Measurements from ENCODE around the gene EYA2. TPM values are rescaled to one million over a fixed set of nuclear protein-coding genes. Genes with fewer than 3 reads are reported as not detected.

EYA2 gene
- total and polyA plus RNA-seq, 2 of the 4 experiments (the other 2 are of a cell fraction): 2.3 to 5.4 TPM

DNA sequence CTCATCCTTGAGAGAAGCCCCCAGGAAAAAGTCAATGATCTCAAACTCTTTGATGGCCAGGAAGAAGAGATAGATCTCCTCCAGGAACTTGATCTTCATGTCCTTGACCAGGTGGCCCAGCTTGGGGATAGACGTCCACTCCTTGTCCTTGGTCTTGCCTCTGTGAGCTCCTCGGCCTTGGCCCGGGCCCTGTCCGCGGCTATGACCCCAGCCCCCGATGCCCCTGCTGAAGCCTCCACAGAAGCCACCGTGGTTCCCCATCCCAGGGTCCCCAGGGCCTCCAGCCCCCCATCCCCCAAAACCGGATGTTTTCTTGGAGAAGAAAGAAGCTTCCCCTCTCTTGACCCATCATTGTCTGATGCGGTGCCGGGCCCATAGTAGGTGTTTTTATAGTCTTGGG lies 266.8 kb downstream of the EYA2 start:
- no peak for DNase-seq
- no peaks in the 10 kb centered on the region for H3K79me1 ChIP-seq (ENCODE audit: low read depth in 1 of 2, low read length in 2 of 2)
- no peak overlapping the region for H2AFZ ChIP-seq (replicated peaks; ENCODE audit: low read length, poor library complexity)
- H3K9me1 ChIP-seq (ENCODE audit: insufficient read depth, low read length): 0 out of 2 replicates have a peak, but pooled peaks cover under 1% of the 10 kb centered on the region
- no peak overlapping the region for H4K8ac ChIP-seq (ENCODE audit: low read depth in 2 of 2, low read length in 2 of 2)
- no peak overlapping the region for H4K91ac ChIP-seq (ENCODE audit: insufficient read depth, low read depth, low read length)
- in situ Hi-C loops (cut with MboI; ENCODE audit: low sequenced_read_pairs) (no loop called here), intact Hi-C loops (cut with micrococcal nuclease) (no loop called here), dilution Hi-C loops (cut with HindIII; ENCODE audit: low sequenced_read_pairs, unreplicated experiment) (no loop called here)
- no peak overlapping the region for H3K14ac ChIP-seq (replicated peaks; ENCODE audit: low read depth, low read length)
- BruUV-seq (replicated peaks): no TSS peak
- no peaks in the 10 kb centered on the region for H3K36me3 ChIP-seq (ENCODE audit: control insufficient read depth, insufficient read depth, low read length)
- H3K27ac ChIP-seq (ENCODE audit: insufficient read depth, low read length): no peak overlapping the region
- H3K9me3 ChIP-seq (ENCODE audit: control insufficient read depth, insufficient read depth, low read length): no peaks in the 10 kb centered on the region
- no peak overlapping the region for H3K18ac ChIP-seq (ENCODE audit: low read depth, low read length)
- TF ChIP-seq USF2 (IDR thresholded peaks at IDR 0.05; ENCODE audit: low read depth, low read length): no peak
- TF ChIP-seq CHD1 (IDR thresholded peaks at IDR 0.05; ENCODE audit: low read depth, low read length): no peak
- no peak for TF ChIP-seq NFE2L2 (IDR thresholded peaks at IDR 0.05; ENCODE audit: low read depth, low read length)
- TF ChIP-seq RCOR1 (IDR thresholded peaks at IDR 0.05; ENCODE audit: insufficient replicate concordance, low read length): no peak
- TF ChIP-seq CTCF (conservative IDR thresholded peaks at IDR 0.05; ENCODE audit: low read depth, low read length): no peak
- no peak for TF ChIP-seq RFX5 (IDR thresholded peaks at IDR 0.05; ENCODE audit: low read depth, low read length)
- no peak for TF ChIP-seq MAFK (IDR thresholded peaks at IDR 0.05; ENCODE audit: low read depth, low read length)
- TF ChIP-seq FOS (IDR thresholded peaks at IDR 0.05; ENCODE audit: low read depth, low read length): no peak
- TF ChIP-seq BHLHE40 (IDR thresholded peaks at IDR 0.05; ENCODE audit: low read depth, low read length): no peak
- TF ChIP-seq ELK1 (IDR thresholded peaks at IDR 0.05; ENCODE audit: borderline replicate concordance, low read depth, low read length): no peak
- no peak for TF ChIP-seq RAD21 (IDR thresholded peaks at IDR 0.05; ENCODE audit: low read length)
- TF ChIP-seq CEBPB (IDR thresholded peaks at IDR 0.05; ENCODE audit: low read depth, low read length): no peak
- no peak for TF ChIP-seq MAZ (IDR thresholded peaks at IDR 0.05; ENCODE audit: borderline replicate concordance, low read depth, low read length)
- no peak for TF ChIP-seq MXI1 (IDR thresholded peaks at IDR 0.05; ENCODE audit: borderline replicate concordance, low read depth, low read length)
- no peak for TF ChIP-seq SMC3 (IDR thresholded peaks at IDR 0.05; ENCODE audit: low read depth, low read length)
- no peak for TF ChIP-seq POLR2A (IDR thresholded peaks at IDR 0.05; ENCODE audit: low read depth, low read length)
- no peak overlapping the region for H3K56ac ChIP-seq (ENCODE audit: extremely low read depth, insufficient read depth, low read length)
- no peak overlapping the region for H2AK5ac ChIP-seq (ENCODE audit: low read depth, low read length)
- no peaks in the 10 kb centered on the region; the same call in 1 of the 2 replicates for H3K4me1 ChIP-seq (ENCODE audit: control insufficient read depth, insufficient read depth, low read length)
- H3K9ac ChIP-seq (ENCODE audit: low read depth, low read length): no peak overlapping the region
- no peak overlapping the region for H4K5ac ChIP-seq (ENCODE audit: low read depth, low read length)
- H3K4me2 ChIP-seq (ENCODE audit: low read depth, low read length): no peak overlapping the region
- H3K27me3 ChIP-seq (ENCODE audit: control insufficient read depth, insufficient read depth, low read length): no peaks in the 10 kb centered on the region
- ChIA-PET CTCF (no interaction called here), POLR2A (ENCODE audit: unreplicated experiment) (no interaction called here)
- H2BK15ac ChIP-seq (ENCODE audit: low read depth, low read length): no peak overlapping the region
- no peak overlapping the region for H3K23ac ChIP-seq (ENCODE audit: low read depth, low read length)
- H2BK5ac ChIP-seq (ENCODE audit: low read depth, low read length, poor library complexity, severe bottlenecking): no peak overlapping the region
- H2AK9ac ChIP-seq (replicated peaks; ENCODE audit: low read depth, low read length, poor library complexity): no peak overlapping the region
- WGBS, 2 experiments (ENCODE audit: extremely low coverage in 2 of 2, insufficient read length in 1 of 2): 98% methylated on average over 5 of the region's 10 CpGs; no CpG with 5 or more reads in 1 of the 2 experiments
- H3K4ac ChIP-seq (ENCODE audit: low read depth, low read length): no peak overlapping the region
- no peak overlapping the region for H2BK120ac ChIP-seq (ENCODE audit: low read depth, low read length)
- H2BK20ac ChIP-seq (ENCODE audit: low read depth, low read length): no peak overlapping the region
- H4K20me1 ChIP-seq (ENCODE audit: insufficient read depth, low read length): no peaks in the 10 kb centered on the region
- H3K4me3 ChIP-seq (ENCODE audit: insufficient read depth, low read depth, low read length): no peak overlapping the region
- ATAC-seq (ENCODE audit: low read depth): no peak

Measured in IMR-90 (cell line).